Ecto neural progenitor cell (in vitro differentiated cells): ENCODE measurements around the gene ATAD3C.
A peak's percentile ranks its signal among the peaks of the same experiment; 100 is the strongest.

ENCODE experiments used
- DNase-seq: peaks from one replicate; pipeline ENCODE4 v3.0.0-alpha.2; 2018; ENCODE audit warnings: low spot score

Gene ATAD3C

GRCh38 chr1:1431845-1432273 lies 17.6 kb upstream of the ATAD3C start:
- peak; percentile 76 for DNase-seq

DNA sequence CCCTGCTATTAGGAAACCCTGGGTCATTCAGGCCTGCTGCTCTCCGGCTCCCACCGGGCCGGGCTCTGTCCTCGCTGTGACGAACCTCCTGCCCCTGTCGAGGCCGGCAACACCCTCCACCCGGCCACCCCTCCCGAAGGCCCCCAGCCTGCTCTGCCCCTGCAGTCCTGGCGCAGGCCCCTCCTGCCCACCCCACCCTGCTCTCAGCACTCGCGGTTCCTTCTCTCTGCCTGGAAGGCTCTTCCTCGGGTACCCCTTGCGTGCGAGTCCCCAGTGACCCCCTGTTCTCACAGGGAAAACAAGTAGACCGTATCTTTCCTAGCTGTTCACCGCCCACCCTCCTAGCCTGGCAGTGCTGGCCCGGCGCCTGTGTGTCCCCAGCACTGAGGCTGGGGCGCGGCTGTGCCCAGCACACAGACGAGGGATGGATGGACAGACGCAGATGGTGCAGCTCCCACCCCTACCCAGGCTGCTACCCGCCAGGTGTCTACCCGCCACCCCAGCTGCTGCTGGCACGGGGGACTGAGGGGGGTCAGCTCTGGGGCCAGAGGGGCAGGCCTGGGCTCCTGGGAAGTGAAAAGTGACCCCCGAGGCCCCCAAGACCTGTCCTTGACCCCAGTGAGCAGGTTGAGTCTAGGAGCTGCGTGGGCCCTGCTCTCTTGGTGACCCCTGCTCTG lies 17.1 kb upstream of the ATAD3C start:
- DNase-seq, result peak; percentile 61

DNA sequence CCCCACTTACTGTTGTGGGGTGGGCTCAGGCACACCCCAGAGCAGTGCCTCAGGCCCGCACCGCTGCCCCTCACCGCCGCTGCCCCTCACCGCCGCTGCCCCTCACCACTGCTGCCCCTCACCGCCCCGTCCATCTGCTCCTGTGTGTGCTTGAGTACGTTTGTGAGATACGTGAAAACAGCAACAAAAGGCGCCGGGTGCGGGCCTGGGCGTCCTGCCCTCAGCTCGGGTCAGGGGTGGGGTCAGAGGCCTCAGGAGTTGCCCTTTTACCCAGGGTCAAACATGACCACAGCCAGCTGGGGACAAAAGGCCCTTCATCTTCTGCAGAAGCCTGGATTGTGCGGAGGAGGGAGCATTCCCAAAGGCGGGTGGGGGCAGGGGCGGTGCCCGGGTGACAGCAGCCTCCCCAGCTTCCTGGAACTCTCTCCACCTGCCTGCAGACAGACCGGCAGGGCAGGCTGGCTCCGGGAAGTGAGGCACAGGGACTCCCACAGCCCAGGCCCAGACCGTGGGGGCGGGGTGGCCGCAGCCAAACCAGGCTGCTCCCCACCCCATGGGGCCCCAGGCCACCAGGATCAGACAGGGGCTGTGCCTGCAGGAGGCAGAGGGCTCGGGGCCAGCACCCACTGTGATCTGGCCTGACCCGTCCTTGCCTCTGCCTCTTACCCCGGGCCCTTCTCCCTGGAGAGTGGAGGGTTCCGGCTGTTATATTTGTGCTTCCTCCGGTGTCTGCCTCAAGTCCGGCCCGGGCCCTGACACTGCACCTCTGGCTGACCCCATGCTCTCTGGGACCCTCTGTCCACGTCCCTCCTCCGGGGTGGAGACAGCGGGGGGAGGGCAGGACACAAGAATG lies 16.3 kb upstream of the ATAD3C start:
- peak; percentile 92 for DNase-seq

- DNase-seq, result peak; percentile 71
Measured at GRCh38 chr1:1433804-1434130, 15.7 kb upstream of the ATAD3C start.

GRCh38 chr1:1434131-1434823 lies 15.2 kb upstream of the ATAD3C start:
- peak; percentile 64 for DNase-seq

DNA sequence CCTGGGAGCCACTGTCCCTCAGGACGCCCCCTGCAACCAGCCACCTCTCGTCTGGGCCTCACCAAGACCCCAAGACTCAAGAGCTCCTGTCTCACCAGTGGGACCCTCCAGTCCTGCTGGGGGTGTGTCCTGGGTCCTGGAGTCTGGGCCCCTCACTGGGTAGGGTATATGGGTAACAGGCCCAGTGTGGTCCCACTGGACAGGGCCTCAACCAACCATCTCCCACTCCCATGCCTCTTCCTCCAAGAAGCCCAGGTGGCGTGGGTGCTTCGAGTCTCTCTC lies 14.7 kb upstream of the ATAD3C start:
- DNase-seq, result no peak

- DNase-seq, result peak; percentile 83
Measured at GRCh38 chr1:1435106-1435903, 14.2 kb upstream of the ATAD3C start, which contains the start of gene VWA1. VWA1 (plus strand) TSS chr1:1435690; CDS start chr1:1435749, 59 bp downstream.

DNA sequence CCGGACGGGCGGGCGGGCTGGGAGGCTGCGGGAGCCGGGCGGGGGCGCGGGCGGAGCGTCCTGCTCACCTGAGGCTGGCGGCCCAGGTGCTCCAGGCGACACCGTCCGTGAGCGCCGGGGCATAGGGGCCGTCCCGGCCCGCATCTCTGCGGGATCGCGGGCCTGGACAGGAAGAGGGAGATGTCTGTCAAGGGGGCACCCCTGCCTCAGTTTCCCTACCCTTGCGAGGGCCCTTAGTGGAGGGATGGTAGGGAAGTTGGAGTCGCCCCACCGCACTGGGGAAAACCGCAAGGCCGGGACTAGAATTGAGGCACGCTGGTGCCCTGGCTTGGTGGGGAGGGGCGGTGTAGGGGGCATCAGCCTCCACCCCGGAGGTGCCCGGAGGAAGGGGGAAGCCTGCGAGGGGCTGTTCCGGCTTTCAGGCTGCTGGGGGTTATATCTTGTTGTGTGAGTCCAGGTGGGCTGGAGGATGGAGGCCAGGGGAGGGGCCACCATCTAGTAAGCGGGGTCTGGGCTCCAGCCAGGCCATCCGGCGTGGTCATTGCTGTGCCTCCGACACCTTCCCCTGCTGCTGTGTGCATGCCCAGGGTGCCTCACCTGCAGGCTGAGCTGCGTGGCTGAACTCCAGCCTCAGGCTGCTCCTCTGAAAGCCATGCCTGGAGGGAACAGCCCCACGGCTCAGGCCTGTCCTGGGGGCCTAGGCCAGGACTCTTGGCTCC lies 13.4 kb upstream of the ATAD3C start:
- no peak for DNase-seq

GRCh38 chr1:1436630-1437032 lies 12.9 kb upstream of the ATAD3C start:
- DNase-seq, result no peak

- peak; percentile 45 for DNase-seq
Measured at GRCh38 chr1:1437033-1437903, 12.2 kb upstream of the ATAD3C start.

DNA sequence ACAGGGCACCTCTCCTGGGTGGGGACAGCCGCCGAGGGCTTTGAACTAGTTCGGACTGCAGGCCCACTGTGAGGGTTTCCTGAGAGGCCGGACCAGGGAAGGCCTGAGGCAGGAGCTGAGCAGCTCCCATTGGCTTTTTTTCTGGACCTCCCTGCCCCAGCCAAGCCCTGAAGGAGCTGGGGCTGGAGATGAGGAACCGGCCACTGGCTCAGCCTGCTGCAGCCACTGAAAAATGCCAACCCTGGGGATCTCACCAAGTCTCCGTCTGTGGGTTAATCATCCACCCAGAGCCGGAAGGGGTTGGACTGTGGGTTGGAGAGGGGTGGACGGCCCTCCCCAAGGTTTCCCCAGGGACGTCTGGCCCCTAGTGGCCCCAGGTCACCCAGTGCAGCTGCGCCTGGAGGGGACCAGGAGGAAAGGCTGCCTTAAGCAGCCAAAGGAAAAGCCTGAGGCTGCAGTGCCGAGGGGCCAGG lies 11.5 kb upstream of the ATAD3C start:
- peak; percentile 47 for DNase-seq

DNA sequence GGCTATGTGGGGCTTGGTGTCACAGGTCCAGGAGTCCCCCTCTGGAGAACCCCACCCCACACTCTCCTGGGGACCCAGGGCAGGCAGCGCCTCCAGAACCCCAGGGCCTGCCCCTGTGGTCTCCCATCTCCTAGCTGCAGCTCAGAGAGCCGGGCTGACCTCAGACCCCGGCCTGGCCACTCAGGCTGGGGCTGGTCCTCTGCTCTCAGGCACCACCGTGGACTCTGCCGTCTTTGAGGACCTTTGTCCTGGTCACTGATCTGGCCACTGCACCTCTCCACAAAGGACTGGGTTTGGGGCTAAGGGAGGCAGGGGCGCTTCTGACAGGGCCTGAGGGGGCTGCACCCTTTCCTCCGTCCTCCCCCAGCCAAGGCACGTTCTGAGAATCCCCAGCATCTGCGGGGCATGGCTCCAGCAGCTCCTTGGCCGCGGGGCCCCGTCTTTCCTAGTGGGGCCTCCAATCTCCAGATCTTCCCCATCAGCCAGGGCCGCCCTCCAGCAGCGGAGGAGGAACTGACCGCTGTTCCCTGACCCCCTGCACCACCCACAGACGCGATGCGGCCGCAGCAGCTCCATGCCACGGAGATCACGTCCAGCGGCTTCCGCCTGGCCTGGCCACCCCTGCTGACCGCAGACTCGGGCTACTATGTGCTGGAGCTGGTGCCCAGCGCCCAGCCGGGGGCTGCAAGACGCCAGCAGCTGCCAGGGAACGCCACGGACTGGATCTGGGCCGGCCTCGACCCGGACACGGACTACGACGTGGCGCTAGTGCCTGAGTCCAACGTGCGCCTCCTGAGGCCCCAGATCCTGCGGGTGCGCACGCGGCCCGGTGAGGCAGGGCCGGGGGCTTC lies 10.7 kb upstream of the ATAD3C start:
- DNase-seq, result no peak

DNA sequence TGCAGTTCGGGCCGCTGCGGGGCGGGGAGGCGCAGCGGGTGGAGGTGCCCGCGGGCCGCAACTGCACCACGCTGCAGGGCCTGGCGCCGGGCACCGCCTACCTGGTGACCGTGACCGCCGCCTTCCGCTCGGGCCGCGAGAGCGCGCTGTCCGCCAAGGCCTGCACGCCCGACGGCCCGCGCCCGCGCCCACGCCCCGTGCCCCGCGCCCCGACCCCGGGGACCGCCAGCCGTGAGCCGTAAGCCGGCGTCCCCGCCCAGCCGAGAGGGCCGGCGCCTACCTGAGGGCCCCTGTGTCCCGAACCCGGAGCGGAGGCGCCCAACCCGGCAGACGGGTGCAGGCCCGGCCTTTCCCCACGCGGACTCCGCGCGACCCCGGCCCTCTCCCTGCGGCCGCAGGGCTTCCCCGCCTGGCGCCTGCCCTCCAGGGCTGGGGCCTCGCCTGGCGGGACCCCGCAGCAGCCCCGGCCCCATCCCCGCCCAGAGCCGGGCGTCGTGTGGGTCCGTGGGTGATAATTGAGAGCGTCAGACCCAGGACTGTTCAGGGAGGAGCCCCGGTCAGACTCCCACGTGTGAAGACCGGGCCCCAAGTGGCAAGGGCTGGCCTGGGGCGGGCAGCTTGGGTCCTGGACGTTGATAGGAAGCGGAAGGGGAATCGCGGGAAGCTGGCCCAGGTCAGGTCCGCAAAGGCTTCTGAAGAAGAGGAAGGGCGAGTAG lies 9.8 kb upstream of the ATAD3C start:
- DNase-seq, result no peak

- DNase-seq, result no peak
Measured at GRCh38 chr1:1440262-1441001, 9.1 kb upstream of the ATAD3C start.

- no peak for DNase-seq
Measured at GRCh38 chr1:1441002-1441888, 8.2 kb upstream of the ATAD3C start.

- no peak for DNase-seq
Measured at GRCh38 chr1:1442069-1442770, 7.3 kb upstream of the ATAD3C start.
